Stimulated activated CD4-positive, alpha-beta T cell treated with anti-CD3 and anti-CD28 coated beads, Interleukin-4, amount 100 ng/mL, for 48 hours (primary cell): ENCODE measurements around the gene VWA8.

ENCODE experiments used
- DNase-seq, 2 donors: peaks; one replicate each; pipeline ENCODE4 v3.0.0-alpha.2; 2020; ENCODE audit warnings: low read depth in 2 of 2

VWA8 gene

GRCh38 chr13:41802684-41803444 lies 158.0 kb downstream of the VWA8 start:
- no peak for DNase-seq

- DNase-seq: no peak
These were observed 158.7 kb downstream of the VWA8 start for GRCh38 chr13:41802043-41802683.

- DNase-seq: no peak
These were observed 169.9 kb downstream of the VWA8 start for GRCh38 chr13:41791056-41791455.

- no peak for DNase-seq
These were observed 172.4 kb downstream of the VWA8 start for GRCh38 chr13:41788552-41788951.

GRCh38 chr13:41785402-41786172 lies 175.3 kb downstream of the VWA8 start:
- DNase-seq: no peak

- DNase-seq: no peak
These were observed 178.8 kb downstream of the VWA8 start for GRCh38 chr13:41782086-41782485.

- DNase-seq: no peak
These were observed 179.9 kb downstream of the VWA8 start for GRCh38 chr13:41780715-41781706.

- DNase-seq: no peak
These were observed 185.7 kb downstream of the VWA8 start for GRCh38 chr13:41775251-41775650.

- DNase-seq: no peak
These were observed 186.2 kb downstream of the VWA8 start for GRCh38 chr13:41774605-41775218.

GRCh38 chr13:41767801-41768200 lies 193.1 kb downstream of the VWA8 start:
- DNase-seq: no peak

- DNase-seq: no peak
These were observed 194.5 kb downstream of the VWA8 start for GRCh38 chr13:41766439-41766838.

- no peak for DNase-seq
These were observed 195.1 kb downstream of the VWA8 start for GRCh38 chr13:41765813-41766212.

GRCh38 chr13:41765020-41765419 lies 195.9 kb downstream of the VWA8 start:
- DNase-seq: no peak

- no peak for DNase-seq
These were observed 196.4 kb downstream of the VWA8 start for GRCh38 chr13:41764558-41764957.

- no peak for DNase-seq
These were observed 197.1 kb downstream of the VWA8 start for GRCh38 chr13:41763782-41764181.

GRCh38 chr13:41762796-41763195 lies 198.1 kb downstream of the VWA8 start:
- no peak for DNase-seq

- no peak for DNase-seq
These were observed 204.6 kb downstream of the VWA8 start for GRCh38 chr13:41756198-41756880.

- no peak for DNase-seq
These were observed 209.0 kb downstream of the VWA8 start for GRCh38 chr13:41751734-41752445.

GRCh38 chr13:41751277-41751676 lies 209.6 kb downstream of the VWA8 start:
- no peak for DNase-seq

- DNase-seq: no peak
These were observed 214.7 kb downstream of the VWA8 start for GRCh38 chr13:41746259-41746658.
